ENCODE measurements around the gene ADRA2C.

ADRA2C gene

DNA sequence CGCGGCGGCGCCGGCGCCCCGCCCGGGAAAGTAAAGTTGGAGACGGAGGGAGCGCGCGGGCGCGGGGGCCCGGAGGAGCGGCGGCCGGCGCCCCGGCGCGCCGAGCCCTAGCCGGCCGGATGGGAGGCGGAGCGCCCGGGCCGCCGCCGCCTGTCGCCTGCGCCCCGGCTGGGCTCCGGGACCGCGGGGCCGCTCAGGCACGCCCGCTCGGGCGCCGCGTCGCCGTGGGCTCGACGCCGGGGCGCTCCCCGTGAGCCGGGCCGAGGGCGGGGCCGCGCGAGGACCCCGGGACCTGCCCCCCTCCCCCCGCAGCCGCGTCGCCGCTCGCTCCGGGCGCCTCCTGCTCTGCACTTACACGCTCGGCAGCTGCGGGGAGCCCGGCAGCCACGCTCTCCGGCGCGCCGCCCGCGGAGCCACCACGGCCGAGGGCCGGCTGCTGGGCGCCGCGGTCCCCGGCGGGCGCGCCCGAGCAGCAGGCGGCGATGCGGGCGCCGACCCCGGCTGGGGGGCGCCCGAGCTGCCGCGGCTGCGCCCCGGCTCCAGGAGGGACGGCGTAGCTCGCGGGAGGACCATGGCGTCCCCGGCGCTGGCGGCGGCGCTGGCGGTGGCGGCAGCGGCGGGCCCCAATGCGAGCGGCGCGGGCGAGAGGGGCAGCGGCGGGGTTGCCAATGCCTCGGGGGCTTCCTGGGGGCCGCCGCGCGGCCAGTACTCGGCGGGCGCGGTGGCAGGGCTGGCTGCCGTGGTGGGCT lies at the start of gene ADRA2C:
Gene ADRA2C (plus strand): TSS at position 350 of the 749 bp plus-strand sequence. CDS start 222 bp downstream, at position 572.
- no peak for FAIRE-seq

DNA sequence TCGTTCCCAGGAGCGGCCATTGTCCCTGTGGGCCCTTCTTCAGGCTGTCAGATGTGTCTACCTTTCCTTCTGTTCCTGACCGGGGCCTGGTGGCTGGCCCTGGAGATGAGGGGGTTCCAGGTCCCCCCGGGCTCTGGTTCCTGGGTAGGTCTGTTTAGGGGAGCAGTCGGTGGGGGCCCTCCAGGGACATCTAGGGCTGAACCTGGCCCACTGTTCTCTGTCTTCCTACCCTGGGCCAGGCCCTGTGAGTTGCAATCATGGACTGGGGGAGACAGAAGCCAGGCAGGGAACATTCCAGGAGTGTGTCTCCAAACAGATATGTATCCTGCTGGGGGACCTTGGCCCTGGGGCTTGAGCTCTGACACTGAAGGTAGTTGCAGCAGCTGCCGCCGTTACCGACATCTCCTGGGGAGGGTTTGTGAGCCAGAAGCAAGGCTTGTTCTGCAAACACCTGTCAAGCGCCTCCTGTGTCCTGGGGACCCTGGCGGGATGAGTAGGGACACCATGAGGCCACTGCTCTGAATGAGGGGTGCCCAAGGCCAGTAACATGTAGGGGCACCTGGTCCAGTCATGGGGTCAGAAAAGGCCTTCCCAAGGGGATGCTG lies 49.5 kb upstream of the ADRA2C start:
- FAIRE-seq = no peak

DNA sequence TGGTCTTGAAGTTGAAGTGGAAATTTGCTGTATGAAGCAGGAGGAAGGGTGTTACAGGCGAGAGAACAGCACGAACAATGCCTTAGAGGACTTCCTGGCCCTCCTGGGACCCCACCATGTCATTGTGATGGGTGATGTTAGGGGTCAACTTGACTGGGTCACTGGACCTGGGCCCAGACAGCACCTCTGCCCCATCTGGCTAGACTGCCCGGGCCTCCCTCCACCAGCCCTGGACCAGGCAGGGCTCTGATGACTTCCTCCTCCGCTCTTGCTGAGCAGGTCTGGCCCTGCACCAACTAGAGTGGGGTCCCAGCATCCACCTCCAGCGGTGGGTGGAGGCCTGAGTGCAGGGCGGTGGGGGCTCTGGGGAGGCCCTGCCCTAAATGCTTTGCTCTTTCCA lies 48.9 kb upstream of the ADRA2C start:
- no peak for FAIRE-seq

DNA sequence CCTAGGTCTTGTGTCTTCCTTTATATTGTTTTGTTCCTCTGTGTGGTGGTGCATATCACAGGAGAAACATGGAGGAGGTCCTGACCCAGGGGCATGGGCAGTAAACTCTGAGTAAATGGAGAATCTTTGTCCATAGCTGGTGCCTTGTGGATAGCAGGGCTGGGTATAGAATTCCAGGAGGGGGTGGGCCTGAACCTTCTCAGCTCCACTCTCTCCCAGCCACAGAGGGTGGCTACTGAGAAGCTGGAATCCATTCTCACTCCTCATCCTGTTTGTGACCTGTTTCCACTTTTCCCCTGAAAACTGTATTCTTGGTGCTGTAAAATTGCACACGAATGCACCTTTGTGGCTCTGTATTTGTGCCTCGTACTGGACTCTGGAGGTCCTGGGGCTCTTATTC lies 47.7 kb upstream of the ADRA2C start:
- FAIRE-seq = no peak

DNA sequence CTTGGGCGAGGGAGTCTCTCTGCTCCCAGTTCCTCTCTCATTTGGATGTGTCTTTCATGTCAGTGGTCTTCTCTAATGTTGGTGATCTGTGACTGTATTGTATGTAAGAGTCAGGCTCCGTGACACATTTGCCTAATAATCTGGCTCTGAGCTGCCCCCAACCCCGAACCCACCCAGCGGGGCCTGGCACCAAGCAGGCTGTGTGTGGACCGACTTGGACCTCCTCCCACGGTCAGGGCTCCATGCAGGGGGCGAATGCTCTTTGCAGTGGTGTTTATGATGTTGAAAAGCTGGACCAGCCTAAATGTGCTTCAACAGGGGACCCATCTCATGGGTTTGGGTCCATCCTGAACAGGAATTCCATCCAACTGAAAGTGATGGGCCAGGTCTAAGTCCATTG lies 47.0 kb upstream of the ADRA2C start:
- no peak for FAIRE-seq

DNA sequence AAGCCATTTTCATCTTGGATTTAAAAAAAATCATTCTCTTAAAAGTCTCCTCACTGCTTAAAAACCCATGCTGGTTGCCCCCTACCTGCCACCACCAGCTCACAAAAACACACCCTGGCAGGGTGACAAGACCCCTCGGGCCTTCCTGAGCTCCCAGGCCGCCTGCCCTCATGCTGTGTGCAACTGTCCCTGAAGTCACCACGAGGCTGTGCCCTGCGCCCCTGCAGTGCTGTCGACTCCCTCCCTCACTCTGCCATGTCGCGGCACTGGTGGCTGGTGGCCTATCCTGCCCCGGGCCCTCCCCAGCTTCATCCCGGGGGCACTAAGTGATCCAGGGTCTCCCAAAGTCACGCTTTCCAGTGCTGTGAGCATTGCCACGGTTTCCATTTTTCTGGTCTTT lies 46.3 kb upstream of the ADRA2C start:
- FAIRE-seq = no peak

DNA sequence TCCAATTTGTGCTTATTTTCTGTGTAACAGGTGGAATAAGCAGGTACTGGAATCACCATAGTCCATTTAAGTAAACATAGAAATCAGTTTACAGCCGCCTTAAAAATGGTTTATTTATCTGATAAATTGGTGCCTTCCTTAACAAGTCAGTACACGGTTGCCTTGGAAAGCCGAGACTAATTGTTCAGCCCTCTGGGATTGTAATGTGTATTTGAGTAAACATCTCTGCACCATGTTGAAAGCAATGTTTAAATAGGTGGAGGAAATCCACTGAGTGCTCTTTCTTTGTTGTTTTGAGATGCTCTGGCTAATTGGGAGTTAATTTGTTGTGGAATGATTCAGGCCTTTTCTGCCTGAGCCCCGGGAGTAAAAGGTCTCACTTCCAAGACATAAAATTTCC lies 45.7 kb upstream of the ADRA2C start:
- no peak for FAIRE-seq

DNA sequence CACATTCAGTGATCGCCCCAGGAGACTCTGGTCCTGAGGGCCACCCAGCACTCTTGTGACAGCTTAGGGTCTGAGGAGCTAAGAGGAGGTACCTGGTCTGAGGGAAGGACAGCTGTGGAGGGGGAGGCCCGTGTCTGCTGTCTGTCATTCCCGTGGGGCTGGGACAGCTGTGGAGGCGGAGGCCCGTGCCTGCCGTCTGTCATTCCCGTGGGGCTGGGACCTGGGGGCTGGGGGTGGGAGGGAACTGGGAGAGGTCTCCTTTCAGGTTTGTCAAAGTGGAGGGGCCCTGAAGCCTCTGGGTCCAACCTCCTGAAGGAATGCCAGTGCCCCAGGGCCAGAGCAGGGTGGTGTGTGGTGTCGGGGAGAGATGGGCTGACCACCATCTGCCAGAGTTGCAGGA lies 45.0 kb upstream of the ADRA2C start:
- FAIRE-seq = no peak

DNA sequence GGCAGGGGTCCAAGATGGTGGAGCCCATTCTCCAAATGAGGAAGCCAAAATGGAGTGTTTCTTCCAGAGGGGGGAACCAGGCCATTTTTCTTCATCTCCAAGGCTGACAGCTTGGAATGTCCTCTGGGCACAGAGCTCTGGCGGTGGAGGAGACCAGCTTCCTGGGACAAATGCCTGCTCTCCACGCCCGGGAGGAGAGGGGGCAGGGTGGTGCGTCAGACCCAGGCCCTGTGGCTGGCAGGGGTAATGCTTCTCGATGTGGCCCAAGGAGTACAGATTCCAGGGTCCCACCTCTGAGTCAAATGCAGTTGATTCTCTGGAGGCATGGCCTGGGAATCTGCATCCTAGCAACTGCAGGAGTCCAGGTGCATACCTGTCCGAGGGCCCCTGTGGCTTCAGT lies 44.6 kb upstream of the ADRA2C start:
- FAIRE-seq = no peak

DNA sequence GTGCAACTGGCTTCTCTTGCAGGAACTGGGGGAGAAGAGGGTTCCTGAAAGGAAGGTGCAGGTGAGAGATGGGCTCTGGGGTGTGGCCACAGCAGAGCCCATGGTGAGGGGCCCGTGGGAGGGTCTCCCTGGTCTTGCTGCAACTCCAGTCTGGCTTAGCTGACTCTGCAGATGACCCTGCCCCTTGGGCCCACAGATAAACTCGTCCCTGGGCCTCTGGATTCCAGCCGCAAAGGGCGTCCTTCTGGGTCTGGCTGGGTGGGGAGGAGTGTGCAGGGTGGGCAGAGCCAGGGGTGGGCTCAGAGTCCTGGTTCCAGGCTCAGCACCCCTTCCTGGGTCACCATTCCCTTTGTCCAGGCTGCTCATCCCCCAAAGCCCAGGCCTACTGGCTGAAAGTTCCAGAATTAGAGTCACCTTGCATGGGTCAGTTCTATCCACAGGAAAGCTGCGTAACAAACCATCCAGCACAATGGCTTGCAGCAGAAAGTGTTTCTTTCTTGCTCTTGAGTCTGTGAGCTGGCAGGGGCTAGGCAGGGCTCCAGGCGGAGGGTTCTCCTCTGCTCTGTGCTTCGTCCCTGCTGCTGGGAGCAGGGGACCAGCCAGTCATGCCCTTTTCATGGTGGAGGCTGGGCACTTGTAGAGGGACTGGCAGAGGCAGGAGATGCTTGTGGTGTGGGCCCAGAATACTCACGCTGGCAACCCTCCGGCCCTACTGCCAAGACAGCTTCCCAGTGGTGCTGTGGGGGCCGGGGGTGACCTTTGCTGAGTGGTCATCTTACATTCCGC lies 43.5 kb upstream of the ADRA2C start:
- no peak for FAIRE-seq

DNA sequence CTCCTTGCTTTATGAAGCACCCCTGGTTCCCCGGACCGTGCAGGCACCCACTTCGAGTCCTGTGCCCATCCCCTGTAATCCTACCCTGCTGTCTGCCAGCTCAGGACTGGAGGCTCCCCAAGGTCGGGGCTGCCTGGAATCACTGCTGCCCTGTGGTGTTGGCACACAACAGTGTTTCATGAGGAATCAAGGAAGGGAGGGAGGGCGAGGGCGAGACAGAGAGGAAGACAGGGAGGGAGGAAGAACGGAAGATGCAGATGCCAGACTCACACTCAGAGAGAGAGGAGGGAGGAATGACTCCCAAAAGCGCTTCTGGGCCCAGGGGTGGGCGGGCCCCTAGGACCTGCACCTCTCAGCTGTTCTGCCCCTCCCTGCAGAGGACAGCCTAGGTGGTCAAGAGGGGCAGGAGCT lies 42.9 kb upstream of the ADRA2C start:
- no peak for FAIRE-seq

DNA sequence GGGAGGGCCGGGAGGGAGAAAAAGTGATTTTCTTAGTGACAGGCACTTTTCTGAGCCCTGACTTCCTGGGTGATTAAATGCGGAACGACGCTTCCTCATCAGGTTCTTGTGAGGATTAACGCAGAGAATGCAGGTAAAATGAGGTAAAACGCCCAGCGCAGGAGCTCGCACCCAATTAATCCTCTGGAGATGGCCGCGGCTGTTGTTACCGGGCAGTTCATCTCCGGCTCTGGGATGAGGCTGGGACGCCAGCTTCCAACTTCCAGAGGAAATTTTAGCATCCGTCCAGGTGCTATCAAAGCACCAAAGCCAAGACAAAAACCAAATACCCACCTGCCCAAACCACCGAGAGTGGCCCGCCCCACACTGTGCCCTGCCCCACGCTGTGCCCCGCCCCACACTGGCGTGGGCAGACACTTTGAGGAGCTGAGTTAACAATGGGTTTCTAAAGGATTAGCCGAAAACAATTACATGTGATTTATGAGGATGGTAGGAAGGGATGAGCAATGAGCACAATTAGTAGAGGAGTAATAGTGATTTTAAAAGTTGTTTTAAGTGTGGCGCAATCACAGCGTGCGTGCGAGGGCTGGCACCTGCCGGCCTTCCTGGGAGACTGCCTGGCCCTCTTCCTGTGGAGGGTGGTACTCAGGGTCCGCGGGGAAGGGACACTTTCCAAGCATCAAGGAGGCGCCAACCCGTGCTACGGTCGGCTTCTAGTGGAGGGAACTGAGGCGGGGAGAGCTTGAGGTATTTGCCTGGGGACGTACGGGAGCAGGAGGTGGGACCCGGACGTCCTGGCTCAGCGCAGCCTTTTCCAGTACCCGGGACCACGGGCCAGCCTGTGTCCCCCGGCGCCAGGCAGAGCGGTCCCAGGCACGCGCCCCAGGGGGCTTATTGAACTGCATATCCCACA lies 41.6 kb upstream of the ADRA2C start:
- FAIRE-seq = no peak

DNA sequence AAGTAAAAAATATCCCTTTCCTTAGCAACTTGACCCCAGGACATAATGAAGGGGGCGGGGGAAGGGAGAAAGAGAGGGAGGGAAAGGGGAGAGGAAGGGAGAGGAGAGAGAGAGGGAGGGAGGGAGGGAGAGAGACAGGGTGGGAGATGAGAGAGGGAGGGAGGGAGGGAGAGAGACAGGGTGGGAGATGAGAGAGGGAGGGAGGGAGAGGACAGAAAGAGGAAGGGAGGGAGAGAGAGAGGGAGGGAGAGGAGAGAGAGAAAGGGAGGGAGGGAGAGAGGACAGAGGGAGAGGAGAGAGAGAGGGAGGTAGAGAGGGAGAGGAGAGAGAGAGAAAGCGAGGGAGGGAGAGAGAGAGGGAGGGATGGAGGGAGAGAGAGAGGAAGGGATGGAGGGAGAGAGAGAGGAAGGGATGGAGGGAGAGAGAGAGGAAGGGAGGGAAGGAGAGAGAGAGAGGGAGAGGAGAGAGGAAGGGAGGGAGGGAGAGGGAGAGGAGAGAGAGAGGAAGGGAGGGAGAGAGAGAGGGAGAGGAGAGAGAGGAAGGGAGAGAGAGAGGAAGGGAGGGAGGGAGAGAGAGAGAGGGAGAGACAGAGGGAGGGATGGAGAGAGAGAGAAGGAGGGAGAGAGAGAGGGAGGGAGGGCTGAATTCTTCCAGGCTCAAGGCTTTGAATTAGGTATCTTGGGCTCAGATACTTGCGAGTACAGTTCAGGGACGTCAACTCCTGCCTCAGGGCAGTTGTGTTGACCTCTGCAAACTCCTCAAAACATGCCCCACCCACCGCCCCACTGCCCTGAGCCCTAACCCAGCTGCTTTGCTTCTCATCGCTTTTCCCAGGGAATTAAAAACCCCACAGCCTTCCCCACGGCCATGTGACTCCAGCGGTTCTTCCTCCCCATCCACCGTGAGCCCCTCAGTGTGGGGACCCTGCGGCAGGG lies 40.0 kb upstream of the ADRA2C start:
- no peak for FAIRE-seq

DNA sequence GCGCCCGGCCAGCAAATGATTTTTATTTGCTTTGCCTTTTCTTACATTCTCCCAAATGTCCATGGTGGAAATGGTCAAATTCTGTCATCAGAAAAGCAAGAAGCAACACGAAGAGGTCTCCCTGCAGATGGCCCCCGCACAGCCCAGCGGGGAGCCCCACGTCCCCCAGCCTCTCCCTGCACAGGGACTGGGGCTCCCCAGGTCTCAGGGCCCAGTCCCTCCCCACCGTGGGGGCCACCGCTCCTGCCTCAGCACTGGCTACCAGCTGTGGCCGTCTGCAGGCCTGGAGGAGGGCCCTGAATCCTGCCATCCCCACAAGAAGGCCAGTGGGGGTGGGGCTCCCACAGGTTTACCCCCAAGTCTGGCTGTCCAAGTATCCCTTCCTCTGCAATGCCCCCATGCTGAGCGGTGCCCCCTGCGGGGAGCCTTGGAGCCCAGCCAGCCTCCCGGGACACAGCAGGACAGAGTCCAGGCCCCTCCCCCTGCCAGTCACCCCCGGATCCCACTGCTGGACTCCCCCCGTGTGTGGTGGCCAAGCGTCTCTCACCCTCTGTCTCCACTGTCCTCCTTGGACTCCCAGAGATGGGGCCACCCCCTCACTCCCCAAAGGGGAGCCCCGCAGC lies 38.2 kb upstream of the ADRA2C start:
- no peak for FAIRE-seq

DNA sequence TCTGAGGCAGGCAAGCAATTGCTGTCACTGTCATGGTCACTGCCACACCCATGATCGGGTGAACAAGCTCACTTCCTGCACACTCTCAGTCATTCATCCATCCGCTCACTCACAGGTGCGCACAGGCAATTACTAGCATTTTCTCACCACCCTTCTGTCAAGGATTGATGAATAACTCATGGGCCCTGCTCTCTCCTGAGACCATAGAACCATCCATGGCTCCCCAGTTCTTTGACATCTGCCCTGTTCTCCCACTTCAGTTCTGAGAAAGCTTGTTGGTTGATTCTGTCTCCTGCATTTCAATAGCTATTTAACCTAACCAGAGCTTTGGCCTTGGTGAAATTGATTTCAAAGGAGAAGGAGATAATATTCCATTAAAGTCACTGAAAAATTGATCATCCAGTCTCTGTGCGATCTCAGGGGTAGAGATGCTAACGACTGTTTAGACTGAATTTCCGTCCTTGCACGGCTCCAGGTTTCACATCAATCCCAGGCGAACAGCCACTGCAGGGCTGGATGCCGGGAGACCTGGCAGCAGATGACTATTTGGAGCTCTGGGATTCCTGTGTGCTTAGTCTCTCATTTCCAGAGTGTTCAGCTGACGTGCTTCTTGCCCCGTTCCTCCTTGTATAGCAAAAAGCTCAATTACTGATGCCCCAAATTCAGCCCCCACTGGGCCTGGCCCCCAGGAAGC lies 36.9 kb upstream of the ADRA2C start:
- no peak for FAIRE-seq

DNA sequence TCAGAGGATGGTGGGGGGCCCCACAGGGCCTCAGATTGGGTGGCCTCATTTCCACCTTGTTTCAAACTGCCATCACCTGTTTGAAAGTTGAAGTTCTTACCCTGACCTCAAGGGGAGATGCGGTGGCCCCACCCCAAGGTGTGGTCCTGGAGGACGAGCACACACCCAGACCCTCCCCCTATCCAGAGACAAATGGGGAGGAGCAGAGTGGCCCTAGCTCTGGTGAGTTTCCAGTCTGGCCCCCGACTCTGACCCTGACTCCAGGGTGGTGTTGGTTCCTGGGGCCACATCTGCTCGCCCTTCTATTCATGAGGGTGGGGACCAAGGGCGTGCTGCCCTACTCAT lies 36.3 kb upstream of the ADRA2C start:
- no peak for FAIRE-seq

DNA sequence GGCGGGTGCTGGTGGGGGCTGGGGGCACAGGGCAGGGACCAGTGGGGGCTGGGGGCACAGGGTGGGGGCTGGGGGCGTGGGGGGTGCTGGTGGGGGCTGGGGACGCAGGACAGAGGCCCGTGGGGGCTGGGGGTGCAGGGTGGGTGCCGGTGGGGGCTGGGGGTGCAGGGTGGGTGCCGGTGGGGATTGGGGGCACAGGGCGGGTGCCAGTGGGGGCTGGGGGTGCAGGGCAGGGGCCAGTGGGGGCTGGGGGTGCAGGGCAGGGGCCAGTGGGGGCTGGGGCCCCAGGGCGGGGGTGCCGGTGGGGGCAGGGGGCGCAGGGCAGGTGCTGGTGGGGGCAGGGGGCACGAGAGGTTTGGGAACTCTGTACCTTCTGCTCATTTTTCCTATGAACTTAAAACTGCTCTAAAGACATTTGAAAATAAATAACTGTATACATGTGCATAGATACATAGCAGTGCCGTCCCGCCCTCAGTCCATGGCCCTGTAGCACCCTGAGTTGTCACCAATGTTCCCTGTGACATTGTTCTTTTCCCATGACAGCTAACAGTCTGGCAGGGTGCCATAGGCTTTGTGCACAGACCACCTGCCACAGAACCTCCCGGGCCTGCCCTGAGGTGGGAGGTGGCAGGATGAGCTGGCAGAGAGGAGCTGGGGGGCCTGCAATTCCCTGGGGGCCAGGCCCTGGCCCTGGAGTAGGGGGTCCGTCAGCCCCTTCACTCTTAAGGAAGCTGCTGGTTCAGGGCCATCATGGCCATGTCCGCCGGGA lies 35.6 kb upstream of the ADRA2C start:
- no peak for FAIRE-seq

DNA sequence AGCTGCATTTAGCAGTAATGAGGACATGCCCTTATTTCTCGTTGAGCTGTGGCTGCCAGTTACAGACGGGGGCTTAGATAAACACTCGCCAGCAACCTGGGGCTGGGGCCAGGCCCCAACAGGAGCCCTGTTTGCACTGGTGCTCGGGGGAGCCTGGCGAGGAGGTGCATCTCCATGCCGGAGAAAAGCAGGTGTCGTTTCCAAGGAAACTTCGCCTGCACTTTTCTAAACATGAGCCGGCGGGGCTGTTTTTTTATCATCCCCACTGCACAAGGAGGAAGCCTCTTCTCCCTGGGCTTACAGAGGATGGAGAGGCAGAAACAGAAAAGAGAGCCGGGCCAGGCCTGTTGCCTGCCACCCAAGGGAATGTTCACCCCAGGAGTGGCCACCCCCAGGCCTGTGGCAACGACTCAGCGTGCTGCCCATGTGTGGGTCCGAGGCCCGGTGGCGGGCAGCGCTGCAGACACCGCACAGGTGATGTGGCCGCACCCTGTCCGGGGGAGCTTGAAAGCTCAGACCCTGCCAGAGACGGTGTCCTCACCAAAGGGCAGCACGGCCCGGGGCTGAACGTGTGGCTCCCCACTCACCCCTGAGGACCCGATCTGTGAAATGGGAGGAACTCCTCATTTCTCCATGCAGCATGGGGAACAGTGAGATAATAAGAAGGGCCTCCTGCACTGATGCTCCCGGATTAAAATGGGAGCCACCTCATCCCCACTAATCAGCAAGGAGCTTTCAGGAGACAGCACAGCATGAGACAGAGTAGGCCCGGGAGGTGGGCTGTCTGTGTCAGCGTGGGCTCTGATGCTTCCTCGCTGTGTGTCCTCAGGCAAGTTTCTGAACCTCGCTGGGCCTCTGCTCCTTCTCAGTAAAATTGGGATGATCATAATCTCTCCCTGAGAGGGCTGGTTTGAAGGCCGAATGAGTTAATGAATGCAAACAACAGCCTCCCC lies 33.8 kb upstream of the ADRA2C start:
- FAIRE-seq = no peak

DNA sequence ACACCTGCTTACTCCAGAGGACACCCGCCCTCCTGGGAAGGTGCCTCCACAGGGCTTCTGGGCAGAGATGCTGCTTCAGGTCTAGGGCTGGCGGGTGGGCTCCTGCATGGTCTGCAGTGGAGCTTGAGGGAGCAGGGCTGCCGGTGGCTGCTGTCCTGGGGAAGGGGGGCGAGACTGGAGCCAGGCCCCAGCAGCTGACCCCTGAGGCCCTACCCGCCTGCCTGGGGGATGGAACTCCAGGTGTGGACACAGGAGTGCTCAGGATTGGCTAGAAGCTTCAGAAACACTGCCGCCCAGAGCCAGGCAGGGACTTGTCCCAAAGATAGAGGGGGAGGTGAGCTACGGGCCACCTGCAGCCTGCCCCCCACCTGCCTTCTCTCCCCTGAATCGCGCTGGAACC lies 33.0 kb upstream of the ADRA2C start:
- FAIRE-seq = no peak
